ENCODE results near the gene TOMM70.
"Not testable (repeated sequence)": the region's sequence is repeated elsewhere in the genome, so short reads cannot be mapped to it uniquely, and the experiment has no call there.

TOMM70 gene

GRCh38 chr3:100330651-100331050 is 70.2 kb downstream of the TOMM70 start:
- H3K4me3 ChIP-seq (ENCODE audit: low read depth, low read length): no peak overlapping the region
- no peak for DNase-seq (ENCODE audit: low read depth)
- TF ChIP-seq, protein P1, sequence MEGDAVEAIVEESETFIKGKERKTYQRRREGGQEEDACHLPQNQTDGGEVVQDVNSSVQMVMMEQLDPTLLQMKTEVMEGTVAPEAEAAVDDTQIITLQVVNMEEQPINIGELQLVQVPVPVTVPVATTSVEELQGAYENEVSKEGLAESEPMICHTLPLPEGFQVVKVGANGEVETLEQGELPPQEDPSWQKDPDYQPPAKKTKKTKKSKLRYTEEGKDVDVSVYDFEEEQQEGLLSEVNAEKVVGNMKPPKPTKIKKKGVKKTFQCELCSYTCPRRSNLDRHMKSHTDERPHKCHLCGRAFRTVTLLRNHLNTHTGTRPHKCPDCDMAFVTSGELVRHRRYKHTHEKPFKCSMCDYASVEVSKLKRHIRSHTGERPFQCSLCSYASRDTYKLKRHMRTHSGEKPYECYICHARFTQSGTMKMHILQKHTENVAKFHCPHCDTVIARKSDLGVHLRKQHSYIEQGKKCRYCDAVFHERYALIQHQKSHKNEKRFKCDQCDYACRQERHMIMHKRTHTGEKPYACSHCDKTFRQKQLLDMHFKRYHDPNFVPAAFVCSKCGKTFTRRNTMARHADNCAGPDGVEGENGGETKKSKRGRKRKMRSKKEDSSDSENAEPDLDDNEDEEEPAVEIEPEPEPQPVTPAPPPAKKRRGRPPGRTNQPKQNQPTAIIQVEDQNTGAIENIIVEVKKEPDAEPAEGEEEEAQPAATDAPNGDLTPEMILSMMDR (IDR thresholded peaks at IDR 0.05; ENCODE audit: low read depth, low read length, missing control alignments): no peak

DNA sequence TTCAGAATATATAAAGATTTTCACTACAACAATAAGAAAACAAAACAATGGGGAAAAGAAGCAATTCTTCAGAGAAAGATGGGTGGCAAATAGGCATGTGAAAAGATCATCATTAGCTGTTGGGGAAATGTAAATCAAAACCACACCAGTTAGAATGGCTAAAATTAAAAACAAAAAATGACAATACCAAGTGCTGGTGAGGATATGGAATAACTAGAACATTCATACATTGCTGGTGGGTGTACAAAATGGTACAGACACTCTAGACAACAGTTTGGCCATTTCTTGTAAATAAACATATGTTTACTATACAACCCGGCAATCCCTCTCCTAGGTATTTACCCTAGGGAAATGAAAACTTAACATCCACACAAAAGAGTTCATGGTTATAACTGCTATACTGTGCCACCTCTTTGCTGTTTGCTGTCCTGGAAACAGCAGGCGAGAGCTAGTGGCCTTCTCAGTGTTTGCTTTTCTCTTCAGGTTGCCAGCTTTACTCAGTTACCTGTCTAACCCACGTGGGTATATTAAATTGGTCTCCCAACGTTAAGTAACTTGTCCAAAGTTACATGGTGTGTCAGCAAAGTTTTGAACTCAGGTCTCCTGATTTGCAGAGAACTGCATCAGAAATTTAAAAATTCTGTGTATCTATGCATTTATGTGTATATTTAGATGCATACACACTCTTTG is 70.9 kb downstream of the TOMM70 start:
- H3K4me3 ChIP-seq (ENCODE audit: low read depth, low read length): no peak overlapping the region
- TF ChIP-seq, protein P1 (IDR thresholded peaks at IDR 0.05; ENCODE audit: low read depth, low read length, missing control alignments): no peak
- DNase-seq (ENCODE audit: low read depth): no peak

GRCh38 chr3:100327377-100327776 is 73.5 kb downstream of the TOMM70 start:
- not testable (repeated sequence) for DNase-seq (ENCODE audit: low read depth); H3K4me3 ChIP-seq (ENCODE audit: low read depth, low read length)

DNA sequence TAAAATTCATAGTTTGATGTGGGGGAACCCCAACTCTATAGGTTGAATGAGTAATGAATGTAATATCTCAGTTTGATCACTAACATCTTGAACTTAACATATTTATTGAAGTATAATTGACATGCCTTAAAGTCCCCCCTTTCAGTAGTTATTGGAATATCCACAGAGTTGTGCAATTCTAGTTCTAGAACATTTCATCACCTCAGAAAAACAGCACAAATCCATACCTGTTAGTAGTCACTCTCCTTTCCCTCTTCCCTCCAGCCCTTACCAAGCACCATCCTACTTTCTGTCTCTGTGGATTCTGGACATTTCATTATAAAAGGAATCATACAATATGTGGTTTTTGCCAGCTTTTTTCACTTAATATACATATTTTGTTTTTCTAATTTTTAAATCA is 75.1 kb downstream of the TOMM70 start:
- no peak for DNase-seq (ENCODE audit: low read depth)
- H3K4me3 ChIP-seq (ENCODE audit: low read depth, low read length): no peak overlapping the region
- TF ChIP-seq, protein P1 (IDR thresholded peaks at IDR 0.05; ENCODE audit: low read depth, low read length, missing control alignments): no peak

DNA sequence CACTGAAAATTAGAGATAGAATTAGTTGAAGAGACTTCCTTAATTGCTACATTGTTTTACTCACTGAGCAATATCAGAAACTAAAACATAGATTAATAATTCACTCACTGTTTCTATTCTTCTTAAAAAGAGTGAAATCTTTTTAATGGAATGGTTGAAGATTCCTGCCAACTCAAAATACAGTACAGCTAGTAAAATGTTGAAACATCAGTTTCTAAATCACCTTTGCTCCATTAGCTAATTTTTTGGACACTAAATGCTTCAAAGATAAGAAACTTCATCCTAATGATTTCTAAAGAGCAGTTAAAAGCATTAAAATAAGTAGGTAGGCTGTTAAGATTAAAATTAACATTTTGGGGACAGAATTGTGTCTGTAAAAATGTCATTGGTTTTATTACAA is 76.8 kb downstream of the TOMM70 start:
- TF ChIP-seq, protein P1 (IDR thresholded peaks at IDR 0.05; ENCODE audit: low read depth, low read length, missing control alignments): no peak
- no peak overlapping the region for H3K4me3 ChIP-seq (ENCODE audit: low read depth, low read length)

GRCh38 chr3:100319951-100320350 is 80.9 kb downstream of the TOMM70 start:
- H3K4me3 ChIP-seq (ENCODE audit: low read depth, low read length): no peak overlapping the region
- no peak for DNase-seq (ENCODE audit: low read depth)
- TF ChIP-seq, protein P1 (IDR thresholded peaks at IDR 0.05; ENCODE audit: low read depth, low read length, missing control alignments): no peak

More for the DNA sequence above, 76.8 kb downstream of the TOMM70 start:
- no peak for DNase-seq (ENCODE audit: low read depth)

- no peak overlapping the region for H3K4me3 ChIP-seq (ENCODE audit: low read depth, low read length)
- no peak for DNase-seq (ENCODE audit: low read depth)
- TF ChIP-seq, protein P1 (IDR thresholded peaks at IDR 0.05; ENCODE audit: low read depth, low read length, missing control alignments): no peak
These were observed 83.0 kb downstream of the TOMM70 start for GRCh38 chr3:100317912-100318311.

Measured in GM12864 (cell line).